WTC11 (cell line): ENCODE data around the gene MST1R. TPM values are rescaled to one million over a fixed set of nuclear protein-coding genes. Genes with fewer than 3 reads are reported as not detected.

ENCODE experiments used
- ATAC-seq: fragments of 200-7000 bp; cut with Tn5 transposase; 2 replicates; pipeline ENCODE4 v1.10.0; 2021; ENCODE audit warnings: mild to moderate bottlenecking, moderate library complexity
- CTCF ChIA-PET: fragments of 300-600 bp; sonication (Branson Sonifier 250); formaldehyde crosslinking; loops from one replicate; lab custom pipeline; 2021; ENCODE audit warnings: antibody characterized with exemption; lab: Charles Lee
- POLR2A ChIA-PET: fragments of 350-600 bp; sonication (Branson Sonifier 250); formaldehyde crosslinking; loops from one replicate; lab custom pipeline; 2021; ENCODE audit warnings: antibody characterized with exemption; lab: Charles Lee
- DNase-seq: peaks from one replicate; pipeline ENCODE4 v3.0.0; 2021; ENCODE audit warnings: low spot score
- H3K27ac Mint-ChIP-seq: 2 replicates; pipeline ENCODE4 v1.8.0; 2021; ENCODE audit warnings: mixed read lengths
- H3K27me3 Mint-ChIP-seq: 2 replicates; pipeline ENCODE4 v1.8.0; 2021; ENCODE audit warnings: low read depth, mild to moderate bottlenecking, moderate library complexity, mixed read lengths
- H3K36me3 Mint-ChIP-seq: 2 replicates; pipeline ENCODE4 v1.8.0; 2021; ENCODE audit warnings: mixed read lengths
- H3K4me1 Mint-ChIP-seq: 2 replicates; pipeline ENCODE4 v1.8.0; 2022; ENCODE audit warnings: mixed read lengths
- H3K4me3 Mint-ChIP-seq: 2 replicates; pipeline ENCODE4 v1.8.0; 2021; ENCODE audit warnings: mild to moderate bottlenecking, moderate library complexity, mixed read lengths
- H3K9me3 Mint-ChIP-seq: 2 replicates; pipeline ENCODE4 v1.8.0; 2021; ENCODE audit warnings: mixed read lengths
- ARID4B ChIP-seq: sonication (generic); formaldehyde crosslinking; IDR thresholded peaks from 2 replicates; pipeline ENCODE4 v1.8.0; 2023; ENCODE audit warnings: missing genetic modification reagents, mild to moderate bottlenecking, borderline replicate concordance
- ATF2 ChIP-seq: sonication (generic); formaldehyde crosslinking; IDR thresholded peaks from 2 replicates; pipeline ENCODE4 v1.8.1; 2022; ENCODE audit warnings: low read depth, missing genetic modification reagents, borderline replicate concordance
- CDX4 ChIP-seq: fragments of 250-450 bp; sonication (Bioruptor Pico); IDR thresholded peaks from 2 replicates; pipeline ENCODE4 v1.9.0; 2021; ENCODE audit warnings: moderate library complexity, mild to moderate bottlenecking, inconsistent platforms, borderline replicate concordance
- ELF4 ChIP-seq: sonication (generic); formaldehyde crosslinking; IDR thresholded peaks from 2 replicates; pipeline ENCODE4 v1.8.1; 2022; ENCODE audit warnings: low read depth, mild to moderate bottlenecking, moderate library complexity, missing genetic modification reagents
- ESRRA ChIP-seq: sonication (generic); formaldehyde crosslinking; IDR thresholded peaks from 2 replicates; pipeline ENCODE4 v1.8.1; 2022; ENCODE audit warnings: mild to moderate bottlenecking, missing genetic modification reagents, borderline replicate concordance
- FOXJ3 ChIP-seq: sonication (generic); formaldehyde crosslinking; IDR thresholded peaks from 2 replicates; pipeline ENCODE4 v1.9.0; 2021; ENCODE audit warnings: missing genetic modification reagents, mild to moderate bottlenecking, borderline replicate concordance
- FOXP1 ChIP-seq: sonication (generic); formaldehyde crosslinking; IDR thresholded peaks from 2 replicates; pipeline ENCODE4 v1.8.0; 2022; ENCODE audit warnings: missing genetic modification reagents, mild to moderate bottlenecking, moderate library complexity, borderline replicate concordance
- GABPB1 ChIP-seq: sonication (generic); formaldehyde crosslinking; IDR thresholded peaks from 2 replicates; pipeline ENCODE4 v1.8.1; 2023; ENCODE audit warnings: mild to moderate bottlenecking, missing genetic modification reagents
- GRHL2 ChIP-seq: fragments of 250-450 bp; sonication (Bioruptor Pico); IDR thresholded peaks from 2 replicates; pipeline ENCODE4 v1.8.0; 2022; ENCODE audit warnings: mild to moderate bottlenecking, moderate library complexity; ENCODE audit not compliant: insufficient replicate concordance, severe bottlenecking
- PRDM15 ChIP-seq: sonication (generic); formaldehyde crosslinking; IDR thresholded peaks from 2 replicates; pipeline ENCODE4 v1.8.0; 2022; ENCODE audit warnings: missing genetic modification reagents
- ZNF219 ChIP-seq: sonication (generic); formaldehyde crosslinking; IDR thresholded peaks from 2 replicates; pipeline ENCODE4 v1.8.0; 2023; ENCODE audit warnings: missing genetic modification reagents, mild to moderate bottlenecking, borderline replicate concordance
- ZNF263 ChIP-seq: sonication (generic); formaldehyde crosslinking; IDR thresholded peaks from 2 replicates; pipeline ENCODE4 v1.8.1; 2022; ENCODE audit warnings: low read depth, mild to moderate bottlenecking, moderate library complexity, missing genetic modification reagents
- ZNF396 ChIP-seq: fragments of 250-450 bp; sonication (Bioruptor Pico); IDR thresholded peaks from 2 replicates; pipeline ENCODE4 v1.8.0; 2021; ENCODE audit warnings: mild to moderate bottlenecking, moderate library complexity, borderline replicate concordance
- ZNF532 ChIP-seq: fragments of 250-450 bp; sonication (Bioruptor Pico); IDR thresholded peaks from 2 replicates; pipeline ENCODE4 v1.9.0; 2021; ENCODE audit warnings: mild to moderate bottlenecking, borderline replicate concordance
- ZNF671 ChIP-seq: fragments of 250-450 bp; sonication (Bioruptor Pico); IDR thresholded peaks from 2 replicates; pipeline ENCODE4 v1.8.0; 2021; ENCODE audit warnings: mild to moderate bottlenecking
- ZSCAN18 ChIP-seq: fragments of 250-450 bp; sonication (Bioruptor Pico); IDR thresholded peaks from 2 replicates; pipeline ENCODE4 v2.1.2; 2022; ENCODE audit warnings: mild to moderate bottlenecking, moderate library complexity
- total RNA-seq: library from RNA; stranded (reverse); gene quantifications from 3 replicates; pipeline ENCODE4 v1.2.3, GENCODE V29; 2021

MST1R gene
- total RNA-seq, 1 experiment from 2014 or later = 6.2 TPM

- no peak for TF ChIP-seq ATF2 (CRISPR knock-in tag)
- no peak for TF ChIP-seq FOXP1 (CRISPR knock-in tag)
- no peak for TF ChIP-seq ZNF396
- TF ChIP-seq ZSCAN18 (CRISPR knock-in tag) = no peak
- no peak for TF ChIP-seq ZNF263
- no peak for TF ChIP-seq FOXJ3 (CRISPR knock-in tag)
- no peak for TF ChIP-seq ZNF671
Measured at GRCh38 chr3:49914906-49915305, 11.2 kb upstream of the MST1R start (continued).

GRCh38 chr3:49912881-49913281 lies 9.2 kb upstream of the MST1R start:
- Mint-ChIP-seq H3K9me3 (no peaks in the 10 kb centered on the region), H3K4me1 (peaks cover 27% of the 10 kb centered on the region), H3K36me3 (no peaks in the 10 kb centered on the region), H3K27ac (peak overlapping the region; percentile 57; the same call in 1 of the 2 replicates), H3K27me3 (peaks cover 11% of the 10 kb centered on the region), H3K4me3 (no peak overlapping the region)
- no peak for TF ChIP-seq GABPB1 (CRISPR knock-in tag)
- no peak for TF ChIP-seq CDX4 (CRISPR knock-in tag)
- peak; percentile 89 for TF ChIP-seq PRDM15 (CRISPR knock-in tag)
- DNase-seq (no peak), ATAC-seq (no peak)
- CTCF ChIA-PET = interaction anchor here (1.3 to 4.3 kb wide), 3 partner anchors 17 to 110 kb away, joined by 3 to 88 read pairs (median 3); partner anchors contain the start of genes INKA1 and MON1A
- POLR2A ChIA-PET = interaction anchor here (0.9 kb wide), 1 partner anchor 17 kb away, joined by 3 read pairs; the partner anchor contains the start of gene MON1A

- H3K4me1 Mint-ChIP-seq = peaks cover 32% of the 10 kb centered on the region
- H3K27me3 Mint-ChIP-seq = peaks cover 11% of the 10 kb centered on the region
- ChIA-PET CTCF (interaction anchor here (1.4 to 7.5 kb wide), 12 partner anchors 8 to 349 kb away, joined by 3 to 115 read pairs (median 16); partner anchors contain the start of genes CAMKV, INKA1 and MON1A), POLR2A (no interaction called here)
- H3K9me3 Mint-ChIP-seq = no peaks in the 10 kb centered on the region
- H3K36me3 Mint-ChIP-seq = no peaks in the 10 kb centered on the region
- H3K27ac Mint-ChIP-seq = no peak overlapping the region
- H3K4me3 Mint-ChIP-seq = no peak overlapping the region
- ATAC-seq (no peak), DNase-seq (no peak)
- TF ChIP-seq ARID4B (CRISPR knock-in tag) = no peak
- no peak for TF ChIP-seq ZNF671
- TF ChIP-seq ESRRA (CRISPR knock-in tag) = no peak
- TF ChIP-seq ZNF219 (CRISPR knock-in tag) = no peak
- no peak for TF ChIP-seq GRHL2 (CRISPR knock-in tag)
- TF ChIP-seq ELF4 (CRISPR knock-in tag) = no peak
- no peak for TF ChIP-seq ZNF532
Measured at GRCh38 chr3:49911611-49912010, 7.9 kb upstream of the MST1R start.
